GM06990 (cell line): ENCODE data around the gene EPC1.

Experiments used
- DNase-seq: peaks from one replicate; pipeline ENCODE4 v3.0.0-alpha.2; 2011; ENCODE audit not compliant: insufficient read length; ENCODE audit errors: extremely low read depth
- H3K27me3 ChIP-seq: replicated peaks from 2 replicates; pipeline ENCODE4 v1.6.0; 2011; ENCODE audit warnings: low read length; ENCODE audit not compliant: control insufficient read depth, insufficient read depth
- H3K36me3 ChIP-seq: 2 replicates; pipeline ENCODE4 v1.5.1; 2011; ENCODE audit warnings: low read length; ENCODE audit not compliant: control insufficient read depth, insufficient read depth
- H3K4me3 ChIP-seq: replicated peaks from 2 replicates; pipeline ENCODE4 v1.5.1; 2011; ENCODE audit warnings: low read depth, mild to moderate bottlenecking, control low read depth, low read length
- CTCF ChIP-seq: IDR thresholded peaks from 2 replicates; pipeline ENCODE4 v1.5.1; 2011; ENCODE audit warnings: low read length, control low read depth, mild to moderate bottlenecking, inconsistent platforms; ENCODE audit not compliant: insufficient read depth, poor library complexity, severe bottlenecking

The EPC1 gene

GRCh38 chr10:32308027-32308603 lies 38.8 kb downstream of the EPC1 start:
- H3K36me3 ChIP-seq = peaks cover 2% of the 10 kb centered on the region; the same call in 1 of the 2 replicates

GRCh38 chr10:32307609-32308008 lies 39.3 kb downstream of the EPC1 start:
- no peak for TF ChIP-seq CTCF
- DNase-seq = no peak
- Histone ChIP-seq H3K36me3 (peaks cover 3% of the 10 kb centered on the region; the same call in 1 of the 2 replicates), H3K4me3 (no peak overlapping the region), H3K27me3 (no peaks in the 10 kb centered on the region)

More at GRCh38 chr10:32308027-32308603, 38.8 kb downstream of the EPC1 start:
- TF ChIP-seq CTCF = no peak
- Histone ChIP-seq H3K27me3 (no peaks in the 10 kb centered on the region), H3K4me3 (no peak overlapping the region)
- no peak for DNase-seq

- DNase-seq = no peak
- peaks cover 2% of the 10 kb centered on the region; the same call in 1 of the 2 replicates for H3K36me3 ChIP-seq
- TF ChIP-seq CTCF = no peak
- H3K4me3 ChIP-seq = no peak overlapping the region
- H3K27me3 ChIP-seq = no peaks in the 10 kb centered on the region
Observed at GRCh38 chr10:32299354-32299980, 47.5 kb downstream of the EPC1 start.

- DNase-seq = no peak
- no peak for TF ChIP-seq CTCF
- Histone ChIP-seq H3K27me3 (no peaks in the 10 kb centered on the region), H3K4me3 (no peak overlapping the region), H3K36me3 (peaks cover 2% of the 10 kb centered on the region; the same call in 1 of the 2 replicates)
Observed at GRCh38 chr10:32298075-32298812, 48.7 kb downstream of the EPC1 start.

- Histone ChIP-seq H3K4me3 (no peak overlapping the region), H3K36me3 (no peaks in the 10 kb centered on the region; the same call in 1 of the 2 replicates), H3K27me3 (no peaks in the 10 kb centered on the region)
- DNase-seq = no peak
- TF ChIP-seq CTCF = no peak
Observed at GRCh38 chr10:32295027-32295426, 51.9 kb downstream of the EPC1 start.
